GM18502 (cell line): Measurements from ENCODE around the gene JAKMIP2.

ENCODE experiments used
- ATAC-seq: cut with Tn5 transposase; IDR thresholded peaks from one replicate; pipeline ENCODE4 v1.9.1; 2021; ENCODE audit warnings: mild to moderate bottlenecking; ENCODE audit not compliant: unreplicated experiment, poor library complexity

Gene JAKMIP2

GRCh38 chr5:147791181-147791580 is 8.7 kb upstream of the JAKMIP2 start:
- no peak for ATAC-seq

GRCh38 chr5:147789820-147790219 is 7.3 kb upstream of the JAKMIP2 start:
- no peak for ATAC-seq

- no peak for ATAC-seq
Measured at GRCh38 chr5:147788023-147788422, 5.5 kb upstream of the JAKMIP2 start.

- ATAC-seq = no peak
Measured at GRCh38 chr5:147786142-147786541, 3.6 kb upstream of the JAKMIP2 start.

- ATAC-seq = no peak
Measured at GRCh38 chr5:147784146-147784987, 1.8 kb upstream of the JAKMIP2 start.

GRCh38 chr5:147780924-147781573 is 1.5 kb downstream of the JAKMIP2 start:
- ATAC-seq = no peak

GRCh38 chr5:147779694-147780093 is 2.8 kb downstream of the JAKMIP2 start:
- no peak for ATAC-seq

GRCh38 chr5:147776989-147777388 is 5.5 kb downstream of the JAKMIP2 start:
- no peak for ATAC-seq

GRCh38 chr5:147773587-147773986 is 8.9 kb downstream of the JAKMIP2 start:
- ATAC-seq = no peak

- no peak for ATAC-seq
Measured at GRCh38 chr5:147773139-147773538, 9.4 kb downstream of the JAKMIP2 start.

- no peak for ATAC-seq
Measured at GRCh38 chr5:147767048-147767447, 15.5 kb downstream of the JAKMIP2 start.

- ATAC-seq = no peak
Measured at GRCh38 chr5:147763791-147764525, 18.6 kb downstream of the JAKMIP2 start.

- ATAC-seq = no peak
Measured at GRCh38 chr5:147760086-147760875, 22.2 kb downstream of the JAKMIP2 start.

GRCh38 chr5:147759441-147759840 is 23.1 kb downstream of the JAKMIP2 start:
- ATAC-seq = no peak

- ATAC-seq = no peak
Measured at GRCh38 chr5:147756566-147756965, 26.0 kb downstream of the JAKMIP2 start.

GRCh38 chr5:147754372-147755122 is 28.0 kb downstream of the JAKMIP2 start:
- ATAC-seq = no peak

- no peak for ATAC-seq
Measured at GRCh38 chr5:147753765-147754164, 28.8 kb downstream of the JAKMIP2 start.

GRCh38 chr5:147752666-147753290 is 29.8 kb downstream of the JAKMIP2 start:
- ATAC-seq = no peak

- no peak for ATAC-seq
Measured at GRCh38 chr5:147752033-147752432, 30.5 kb downstream of the JAKMIP2 start.
